SU-DHL-6 (cell line): ENCODE data around the gene MAP3K2.

ENCODE experiments used
- H2AFZ ChIP-seq: fragments of 200-600 bp; sonication (generic); 2 replicates; pipeline ENCODE4 v1.6.1; 2014; ENCODE audit warnings: low read depth, mild to moderate bottlenecking, moderate library complexity, mixed read lengths, antibody characterized with exemption, low read length; ENCODE audit not compliant: severe bottlenecking
- H3F3A ChIP-seq: fragments of 200-600 bp; shearing (Covaris generic); 2 replicates; pipeline ENCODE4 v1.6.0; 2016; ENCODE audit warnings: antibody characterized with exemption, mild to moderate bottlenecking; ENCODE audit not compliant: insufficient read depth
- H3K27ac ChIP-seq: fragments of 200-600 bp; sonication (generic); 2 replicates; pipeline ENCODE4 v1.5.1; 2016; ENCODE audit warnings: low read depth, mild to moderate bottlenecking, low read length, moderate library complexity, mixed read lengths
- H3K27me3 ChIP-seq: fragments of 200-600 bp; sonication (generic), shearing (Covaris generic); 2 replicates; pipeline ENCODE4 v1.6.0; 2014; ENCODE audit warnings: mild to moderate bottlenecking, low read length
- H3K36me3 ChIP-seq: fragments of 200-600 bp; sonication (generic); 2 replicates; pipeline ENCODE4 v1.6.1; 2014; ENCODE audit warnings: mild to moderate bottlenecking, low read length, mixed read lengths
- H3K4me2 ChIP-seq: fragments of 300-600, 200-600 bp; shearing (Covaris generic), sonication (generic); 2 replicates; pipeline ENCODE4 v1.6.0; 2014; ENCODE audit warnings: low read length, low read depth, mild to moderate bottlenecking; ENCODE audit not compliant: poor library complexity, severe bottlenecking
- H3K4me3 ChIP-seq: fragments of 200-600 bp; sonication (generic); 2 replicates; pipeline ENCODE4 v1.5.1; 2014; ENCODE audit warnings: antibody characterized with exemption, low read length, mild to moderate bottlenecking, mixed read lengths; ENCODE audit not compliant: insufficient read depth, poor library complexity, severe bottlenecking
- H3K79me2 ChIP-seq: fragments of 200-600 bp; sonication (generic); 2 replicates; pipeline ENCODE4 v1.6.1; 2014; ENCODE audit warnings: mild to moderate bottlenecking, low read length, moderate library complexity; ENCODE audit not compliant: insufficient read depth
- H3K9ac ChIP-seq: fragments of 200-600 bp; sonication (generic); 2 replicates; pipeline ENCODE4 v1.7.0; 2014; ENCODE audit warnings: mild to moderate bottlenecking, low read length
- H3K9me2 ChIP-seq: fragments of 200-600 bp; sonication (generic); replicated peaks from 2 replicates; pipeline ENCODE4 v1.6.1; 2014; ENCODE audit warnings: low read length; ENCODE audit not compliant: insufficient read depth
- H3K9me3 ChIP-seq: fragments of 200-600 bp; sonication (generic); 2 replicates; pipeline ENCODE4 v1.6.1; 2014; ENCODE audit warnings: low read length, mixed read lengths; ENCODE audit not compliant: insufficient read depth
- H4K20me1 ChIP-seq: fragments of 200-600 bp; sonication (generic); 2 replicates; pipeline ENCODE4 v1.6.1; 2014; ENCODE audit warnings: low read depth, mild to moderate bottlenecking, antibody characterized with exemption, low read length, moderate library complexity, mixed read lengths
- CTCF ChIP-seq: fragments of 200-600 bp; sonication (generic); IDR thresholded peaks from one replicate; pipeline ENCODE4 v1.5.1; 2017; ENCODE audit warnings: antibody characterized with exemption, mild to moderate bottlenecking, low read length, moderate library complexity; ENCODE audit not compliant: insufficient read depth, poor library complexity, severe bottlenecking
- EZH2phosphoT487 ChIP-seq: fragments of 200-600 bp; sonication (generic), shearing (Covaris generic); conservative IDR thresholded peaks from 2 replicates; pipeline ENCODE4 v1.6.1; 2018; ENCODE audit warnings: mild to moderate bottlenecking, antibody characterized with exemption, low read length, moderate library complexity, mixed read lengths

Gene MAP3K2

GRCh38 chr2:127421871-127422558, 34.2 kb upstream of the MAP3K2 start:
- Histone ChIP-seq H4K20me1 (no peaks in the 10 kb centered on the region), H3K9me2 (no peaks in the 10 kb centered on the region), H3F3A (no peaks in the 10 kb centered on the region), H3K36me3 (no peaks in the 10 kb centered on the region), H3K27me3 (no peaks in the 10 kb centered on the region), H3K9me3 (no peaks in the 10 kb centered on the region), H3K79me2 (no peaks in the 10 kb centered on the region), H3K27ac (no peak overlapping the region), H3K4me3 (no peak overlapping the region), H2AFZ (no peak overlapping the region), H3K9ac (no peak overlapping the region), H3K4me2 (no peak overlapping the region)
- TF ChIP-seq EZH2phosphoT487 (no peak), CTCF (no peak)

GRCh38 chr2:127421116-127421800, 33.5 kb upstream of the MAP3K2 start:
- no peak overlapping the region for H3K4me2 ChIP-seq
- TF ChIP-seq EZH2phosphoT487 (no peak), CTCF (no peak)

GRCh38 chr2:127420039-127420864, 32.5 kb upstream of the MAP3K2 start:
- Histone ChIP-seq H3K9ac (no peak overlapping the region), H4K20me1 (no peaks in the 10 kb centered on the region), H3F3A (no peaks in the 10 kb centered on the region), H3K27ac (no peak overlapping the region), H3K9me2 (no peaks in the 10 kb centered on the region), H3K4me2 (no peak overlapping the region), H3K4me3 (no peak overlapping the region), H3K79me2 (no peaks in the 10 kb centered on the region), H3K9me3 (no peaks in the 10 kb centered on the region), H3K27me3 (no peaks in the 10 kb centered on the region), H3K36me3 (no peaks in the 10 kb centered on the region), H2AFZ (no peak overlapping the region)
- no peak for TF ChIP-seq CTCF
- TF ChIP-seq EZH2phosphoT487 = no peak

More at GRCh38 chr2:127421116-127421800, 33.5 kb upstream of the MAP3K2 start:
- H3K36me3 ChIP-seq = no peaks in the 10 kb centered on the region
- no peaks in the 10 kb centered on the region for H4K20me1 ChIP-seq
- no peaks in the 10 kb centered on the region for H3K27me3 ChIP-seq
- H3F3A ChIP-seq = no peaks in the 10 kb centered on the region
- no peaks in the 10 kb centered on the region for H3K9me2 ChIP-seq
- H3K9ac ChIP-seq = no peak overlapping the region
- no peak overlapping the region for H3K4me3 ChIP-seq
- no peaks in the 10 kb centered on the region for H3K9me3 ChIP-seq
- no peak overlapping the region for H3K27ac ChIP-seq
- H3K79me2 ChIP-seq = no peaks in the 10 kb centered on the region
- no peak overlapping the region for H2AFZ ChIP-seq
